Measurements from ENCODE around the gene RNPEPL1. TPM values are rescaled to one million over a fixed set of nuclear protein-coding genes. Genes with fewer than 3 reads are reported as not detected.
"Not testable (repeated sequence)": the region's sequence is repeated elsewhere in the genome, so short reads cannot be mapped to it uniquely, and the experiment has no call there.

RNPEPL1 gene
- polyA plus RNA-seq, 1 donor: 35.0 TPM

DNA sequence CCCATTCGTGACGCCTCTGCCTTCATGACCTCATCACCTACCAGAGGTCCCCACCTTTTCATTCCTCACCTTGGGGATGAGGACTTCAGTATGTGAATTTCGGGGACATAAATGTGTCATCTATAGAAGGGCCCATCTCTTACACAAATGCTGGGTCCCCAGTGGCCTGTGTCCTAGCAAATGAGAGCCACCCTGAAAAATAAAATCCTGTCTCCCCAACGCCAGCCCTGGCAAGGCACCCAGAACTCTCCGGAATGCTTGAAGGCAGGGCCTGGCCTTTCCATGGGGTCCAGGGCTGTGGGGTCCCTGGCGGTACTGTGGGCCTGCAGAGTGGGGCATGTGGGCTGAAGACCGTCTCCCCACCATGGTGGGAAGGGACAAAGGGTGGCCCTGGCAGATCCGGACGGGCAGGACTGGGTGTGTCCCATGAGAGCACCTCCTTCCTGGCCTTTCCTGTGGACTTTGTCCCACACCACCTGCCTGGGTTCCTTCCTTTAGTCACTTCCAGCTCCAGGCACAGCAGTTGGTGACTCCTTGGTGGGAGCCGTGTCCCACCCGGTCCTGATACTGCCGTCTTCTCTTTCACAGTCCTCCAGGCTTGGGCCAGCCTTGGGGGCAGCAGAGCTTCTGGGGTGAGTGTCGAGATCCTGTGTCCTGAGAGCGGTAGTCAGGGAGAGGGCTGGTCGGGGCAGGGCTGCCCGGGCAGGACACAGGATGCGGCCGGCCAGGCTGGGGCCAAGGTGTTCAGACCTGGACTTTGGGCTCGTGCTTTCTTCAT is 36.8 kb downstream of the RNPEPL1 start:
- DNase-seq: no peak

DNA sequence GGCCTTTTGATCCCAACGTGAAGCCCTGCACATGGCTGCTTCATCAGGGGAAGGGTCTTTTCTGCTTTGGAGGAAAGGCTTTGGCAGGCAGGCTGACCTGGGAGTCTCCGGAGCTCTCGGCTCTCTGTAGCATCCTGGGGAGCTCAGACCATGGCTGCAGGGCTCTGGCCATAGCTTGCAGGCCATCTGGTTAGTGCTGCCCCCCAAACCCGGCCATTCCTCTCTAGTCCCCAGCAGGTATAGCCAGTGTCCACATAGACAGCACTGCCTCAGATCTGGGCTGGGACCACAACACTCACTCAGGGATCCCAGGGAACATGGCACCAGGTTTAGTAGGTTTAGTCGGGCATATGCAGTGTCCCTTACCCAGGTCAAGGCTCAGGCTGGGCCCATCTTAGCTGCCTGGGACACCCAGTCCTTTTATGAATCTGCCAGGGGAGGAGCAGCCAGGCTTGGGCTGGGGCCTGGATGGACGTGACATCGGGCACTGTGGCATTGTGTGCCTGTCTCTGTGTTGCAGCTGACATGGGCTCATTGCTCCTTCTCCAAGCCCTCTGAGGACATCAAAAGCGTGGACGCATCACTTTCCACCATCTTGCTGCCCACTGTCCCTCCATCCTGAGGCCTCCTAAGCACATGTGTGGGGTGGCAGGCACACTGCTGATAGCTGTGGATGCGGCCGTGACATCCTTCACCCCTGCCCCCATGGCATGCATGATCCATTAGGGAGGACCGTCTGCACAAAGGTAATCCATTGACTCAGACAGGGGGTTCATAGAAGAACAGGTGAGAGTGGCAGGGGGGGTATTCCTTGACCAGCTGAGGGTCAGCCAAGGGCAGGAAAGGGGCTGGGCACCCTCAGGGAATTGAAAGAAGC is 37.8 kb downstream of the RNPEPL1 start:
- DNase-seq: no peak

DNA sequence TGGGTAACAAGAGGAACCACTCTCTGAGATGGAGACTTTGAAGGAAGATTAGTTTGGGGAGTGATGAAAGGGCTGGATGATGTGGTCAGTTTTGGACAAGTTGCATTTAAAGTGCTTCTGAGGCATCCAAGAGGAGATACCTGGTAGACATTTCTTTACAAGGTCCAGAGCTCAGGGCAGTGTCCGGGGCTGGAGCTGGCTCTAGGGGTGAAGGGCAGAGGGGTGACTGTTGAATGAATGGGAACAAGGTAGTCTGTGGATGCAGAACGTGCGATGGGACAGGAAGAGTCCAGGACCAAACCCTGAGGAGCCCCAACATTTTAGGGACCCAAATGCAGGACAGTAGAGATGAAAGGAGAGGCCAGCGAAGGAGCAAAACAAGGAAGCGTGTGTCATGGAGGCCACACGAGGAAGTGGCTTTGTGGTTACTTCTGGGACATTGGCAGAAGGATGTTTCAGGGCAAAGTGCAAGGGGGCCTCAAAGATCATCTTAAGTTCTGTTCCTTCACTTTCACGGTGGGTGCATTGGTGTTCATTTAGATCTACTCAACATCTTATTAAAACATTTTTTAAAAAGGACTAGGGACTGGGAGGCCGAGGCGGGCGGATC is 43.4 kb downstream of the RNPEPL1 start:
- DNase-seq: no peak

DNA sequence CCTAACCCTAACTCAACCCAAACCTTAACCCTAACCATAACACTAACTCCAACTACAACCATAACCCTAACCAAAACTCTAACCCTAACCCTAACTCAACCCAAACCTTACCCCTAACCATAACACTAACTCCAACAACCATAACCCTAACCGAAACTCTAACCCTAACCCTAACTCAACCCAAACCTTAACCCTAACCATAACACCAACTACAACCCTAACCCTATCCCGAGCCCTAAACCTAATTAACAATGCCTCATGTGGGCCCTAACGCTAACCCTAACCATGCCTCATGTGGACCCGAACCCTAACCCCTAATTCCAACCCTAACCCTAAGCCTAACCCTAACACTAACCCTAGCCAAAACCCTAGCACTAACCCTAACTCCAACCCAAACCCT is 45.5 kb downstream of the RNPEPL1 start:
- no peak for DNase-seq

DNA sequence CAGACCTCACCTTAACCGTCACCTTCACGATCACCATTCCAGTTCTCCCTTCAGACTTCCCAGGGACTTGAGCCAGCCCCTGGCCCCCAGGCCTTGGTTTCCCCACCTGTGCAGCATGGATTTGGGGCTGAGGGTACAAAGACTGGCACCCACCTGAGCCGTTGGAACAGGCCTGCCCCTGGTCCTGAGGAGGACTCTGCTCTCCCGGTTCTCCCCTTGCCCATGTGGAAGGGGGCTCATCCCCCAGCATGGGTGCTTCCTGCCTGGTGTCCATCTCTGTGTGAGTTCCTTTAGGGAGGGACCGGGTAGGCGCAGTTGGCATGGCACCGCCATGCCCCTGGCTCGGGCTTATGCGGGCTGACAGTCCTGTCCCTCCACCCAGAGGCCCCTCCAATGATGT is 46.1 kb downstream of the RNPEPL1 start:
- no peak for DNase-seq

DNA sequence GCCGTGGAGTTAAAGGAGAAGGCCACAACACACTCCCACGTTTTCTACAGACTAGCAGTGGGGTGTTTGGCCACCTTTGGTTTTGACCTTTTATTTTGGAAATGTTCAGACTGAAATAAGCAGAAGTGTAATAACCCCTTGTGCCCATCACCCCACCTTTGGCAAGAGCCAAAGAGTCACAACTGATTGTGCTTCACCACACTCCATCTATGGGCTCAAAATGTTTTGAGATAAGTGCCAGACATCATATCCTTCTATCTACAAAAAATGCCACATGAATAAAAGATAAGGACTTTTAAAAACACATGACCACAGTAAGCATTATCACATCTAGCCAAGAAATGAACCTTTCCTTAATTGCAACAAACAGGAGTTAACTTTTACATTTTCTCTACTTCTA is 47.1 kb downstream of the RNPEPL1 start:
- no peak for DNase-seq

DNA sequence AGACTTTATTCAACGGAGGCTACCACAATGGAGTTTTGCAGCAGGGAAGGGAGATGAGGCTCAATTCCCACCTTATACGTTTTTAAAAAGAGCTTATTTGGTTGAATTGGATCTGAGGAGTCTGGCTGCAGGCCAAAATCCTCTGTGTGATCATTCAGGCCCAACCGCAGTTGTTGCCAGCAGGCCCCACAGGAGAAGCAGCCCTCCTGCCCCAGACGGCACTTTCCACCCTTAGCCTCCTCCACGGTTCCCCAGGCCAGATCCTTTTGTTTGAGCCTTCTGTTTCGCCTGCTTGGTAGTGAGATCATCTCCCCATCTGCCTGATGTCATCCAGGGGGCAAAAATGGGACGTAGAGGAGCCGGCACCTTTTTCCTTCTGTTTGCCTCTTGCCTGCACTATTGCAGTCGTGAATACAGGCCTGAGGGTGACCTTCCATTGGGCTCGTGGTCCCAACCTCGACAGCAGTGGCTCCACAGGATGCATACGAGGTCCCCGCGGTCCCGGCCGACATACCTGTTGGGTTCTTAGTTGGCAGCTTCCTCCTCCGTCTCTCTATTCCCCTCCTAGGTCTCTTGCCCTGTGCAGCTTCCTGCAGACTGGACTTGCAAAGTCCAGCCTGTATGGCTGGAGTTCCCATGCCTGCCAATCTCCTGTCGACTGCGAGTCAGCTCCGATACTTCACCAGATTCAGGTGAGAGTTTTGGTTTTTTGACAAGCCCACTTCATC is 47.7 kb downstream of the RNPEPL1 start:
- no peak for DNase-seq

DNA sequence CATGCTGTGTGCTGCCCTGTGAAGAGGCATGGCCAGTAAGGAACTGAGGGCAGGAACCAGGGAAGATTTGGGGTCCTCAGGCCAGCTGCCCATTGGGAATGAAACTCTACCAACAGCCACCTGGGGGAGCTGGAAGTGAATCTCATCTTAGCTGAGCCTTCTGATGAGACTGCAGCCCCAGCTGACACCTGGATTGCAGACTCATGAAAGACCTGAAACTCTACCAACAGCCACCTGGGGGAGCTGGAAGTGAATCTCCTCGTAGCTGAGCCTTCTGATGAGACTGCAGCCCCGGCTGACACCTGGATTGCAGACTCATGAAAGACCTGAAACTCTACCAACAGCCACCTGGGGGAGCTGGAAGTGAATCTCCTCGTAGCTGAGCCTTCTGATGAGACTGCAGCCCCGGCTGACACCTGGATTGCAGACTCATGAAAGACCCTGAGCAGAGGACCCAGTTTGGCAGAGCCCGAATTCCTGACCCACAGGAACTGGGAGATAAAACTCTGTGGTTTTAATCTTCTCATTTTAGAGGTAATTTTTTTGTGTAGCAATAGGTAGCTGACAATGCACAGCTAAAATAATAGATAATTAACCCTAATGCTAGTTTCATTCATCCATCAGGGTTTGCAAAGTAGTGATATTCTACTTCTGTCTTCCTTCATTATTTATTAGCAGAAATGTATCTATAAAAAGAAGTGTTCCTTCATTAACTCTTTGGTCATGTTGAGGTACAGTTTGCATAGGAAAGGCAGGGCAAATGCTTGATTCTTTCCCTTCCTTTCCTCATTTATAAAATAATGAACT is 48.8 kb downstream of the RNPEPL1 start:
- not testable (repeated sequence) for DNase-seq

DNA sequence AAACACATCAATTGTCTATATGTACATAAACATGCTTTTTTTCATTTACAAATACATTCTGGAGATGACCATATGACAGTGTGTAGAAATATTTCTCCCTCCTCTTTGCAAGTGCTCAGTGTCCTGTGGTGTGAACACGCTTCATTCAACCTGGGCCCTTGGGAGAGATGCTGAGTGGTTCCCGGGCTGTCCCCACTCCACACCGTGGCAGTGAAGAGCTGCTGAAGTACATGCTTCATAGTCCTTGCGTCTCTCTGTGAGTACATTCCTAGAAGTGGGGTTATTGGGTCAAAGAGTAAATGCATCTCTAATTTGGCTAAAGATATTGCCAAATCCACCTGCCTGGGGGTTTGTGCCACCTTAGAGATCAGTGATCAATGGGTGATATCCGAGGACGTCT is 50.5 kb downstream of the RNPEPL1 start:
- no peak for DNase-seq

DNA sequence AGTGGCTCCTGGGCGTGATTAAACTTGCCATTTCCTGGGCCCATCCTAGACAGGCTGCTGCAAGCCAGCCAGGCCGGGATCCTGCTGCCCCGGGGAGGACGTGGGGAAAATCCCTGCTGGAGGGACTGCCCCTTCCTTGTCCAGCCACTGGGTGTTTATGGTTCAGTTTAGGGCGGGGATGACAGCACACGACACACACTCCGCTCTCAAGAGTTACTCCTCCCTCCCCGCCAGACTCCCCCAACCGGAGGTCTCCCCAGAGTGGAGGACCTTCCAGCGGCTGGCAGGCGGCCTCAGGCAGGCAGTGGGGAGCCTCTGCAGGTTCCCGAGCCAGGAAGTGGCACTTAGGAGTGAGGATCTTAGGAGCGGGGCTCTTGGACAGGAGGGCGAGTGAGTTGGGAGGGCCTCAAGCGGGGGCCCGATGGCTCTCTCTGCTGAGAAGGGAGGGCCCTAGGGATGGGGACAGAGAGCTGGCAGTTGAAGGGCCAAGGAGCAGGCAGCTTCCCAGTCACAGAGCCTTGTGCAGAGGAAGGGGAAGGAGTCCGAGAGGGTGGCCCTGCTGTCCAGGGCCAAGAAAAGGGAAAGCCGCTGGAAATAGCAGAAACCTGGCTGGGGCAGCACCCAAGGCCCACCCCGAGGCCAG is 51.3 kb downstream of the RNPEPL1 start:
- no peak for DNase-seq

DNA sequence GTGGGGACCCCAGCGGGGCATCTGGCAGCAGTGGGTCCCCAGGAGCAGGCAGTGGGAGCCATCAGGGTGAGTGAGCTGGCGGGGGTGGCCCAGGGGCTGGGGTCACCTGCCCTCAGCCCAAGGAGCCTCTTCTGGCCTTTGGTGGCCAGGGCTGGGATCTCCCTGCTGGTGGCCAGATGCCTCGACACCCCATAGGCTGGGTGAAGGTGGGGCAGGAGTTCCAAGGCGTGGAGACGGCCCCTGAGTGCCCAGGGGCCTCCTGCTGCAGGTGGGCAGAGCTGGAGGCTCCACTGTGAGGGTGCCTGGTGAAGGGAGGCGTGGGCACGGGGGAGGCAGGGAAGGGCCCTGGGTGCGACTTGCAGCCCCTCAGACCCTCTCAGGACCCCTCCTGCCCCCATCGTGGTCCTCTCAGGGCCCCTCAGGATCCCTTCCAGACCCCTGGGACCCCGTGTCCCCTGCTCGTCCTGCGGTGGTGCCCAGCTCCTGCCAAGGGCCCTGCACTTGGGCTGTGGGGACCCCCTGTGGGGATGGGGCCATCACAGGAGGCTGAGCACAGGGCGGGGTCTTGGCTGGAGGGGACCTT is 52.0 kb downstream of the RNPEPL1 start:
- no peak for DNase-seq

DNA sequence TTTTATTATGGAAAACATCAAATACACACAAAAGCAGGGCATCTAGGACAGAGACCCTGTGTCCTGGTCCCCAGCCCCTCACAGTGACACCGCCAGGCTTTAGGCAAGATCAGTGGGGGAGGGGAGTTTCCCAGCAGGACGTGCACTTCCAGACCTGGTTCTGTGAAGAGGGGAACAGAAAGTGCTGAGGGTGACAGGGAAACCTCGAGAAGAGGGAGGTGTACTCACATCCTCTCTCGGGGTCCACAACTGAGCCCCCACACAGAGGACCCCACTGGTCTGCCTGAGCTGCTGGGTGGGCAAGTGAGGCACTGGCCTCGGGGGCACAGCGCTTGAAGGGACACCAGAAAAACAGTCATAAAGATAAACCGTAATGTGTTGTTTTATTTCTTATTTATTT is 52.6 kb downstream of the RNPEPL1 start:
- no peak for DNase-seq

DNA sequence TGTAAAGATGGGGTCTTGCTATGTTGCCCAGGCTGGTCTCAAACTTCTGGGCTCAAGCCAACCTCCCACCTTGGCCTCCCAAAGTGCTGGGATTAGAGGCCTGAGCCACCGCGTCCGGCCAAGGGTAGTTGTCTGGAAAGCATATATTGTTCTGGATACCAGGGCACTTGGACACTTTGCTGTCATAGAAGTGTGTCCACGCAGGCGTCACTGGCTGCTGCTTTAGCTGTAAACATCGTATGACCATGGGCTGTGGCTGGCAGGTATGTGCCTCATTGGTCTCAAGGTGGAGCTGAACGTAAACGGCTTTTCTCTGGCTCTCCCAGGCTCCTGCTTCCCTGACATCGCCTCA is 53.8 kb downstream of the RNPEPL1 start:
- no peak for DNase-seq

DNA sequence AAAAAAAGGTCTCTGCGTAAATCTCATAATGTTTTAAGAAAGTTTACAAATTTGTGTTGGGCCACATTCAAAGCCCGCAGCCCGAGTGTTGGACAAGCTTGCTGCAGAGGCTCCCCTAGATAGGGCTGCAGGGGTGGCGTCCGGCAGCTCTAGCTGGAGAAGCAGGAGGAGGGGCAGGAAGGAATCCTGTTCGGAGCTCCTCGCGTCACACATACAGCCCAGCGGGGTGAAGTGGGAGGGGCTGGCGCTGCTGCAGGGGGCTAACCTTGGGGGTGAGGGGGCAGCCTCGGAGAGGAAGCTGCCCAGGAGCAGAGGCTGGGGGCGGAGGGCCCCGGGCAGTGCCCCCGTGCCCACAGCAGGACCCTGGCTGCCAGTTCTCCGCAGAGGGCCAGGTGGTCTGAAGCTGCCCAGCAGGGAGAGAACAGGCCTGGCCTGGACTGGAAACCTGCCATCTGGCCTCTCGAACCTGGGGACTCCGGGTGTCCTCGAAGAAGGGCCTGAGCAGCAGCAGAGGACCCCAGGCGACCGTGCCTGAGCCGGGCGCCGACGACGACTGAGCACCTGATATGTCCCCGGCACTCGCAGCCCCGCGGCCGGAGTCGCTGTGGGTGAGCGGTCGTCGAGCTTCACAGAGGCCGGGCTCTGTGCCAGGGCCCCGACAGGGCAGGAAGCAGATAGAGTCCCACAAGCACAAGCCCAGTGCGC is 54.4 kb downstream of the RNPEPL1 start:
- DNase-seq: no peak

DNA sequence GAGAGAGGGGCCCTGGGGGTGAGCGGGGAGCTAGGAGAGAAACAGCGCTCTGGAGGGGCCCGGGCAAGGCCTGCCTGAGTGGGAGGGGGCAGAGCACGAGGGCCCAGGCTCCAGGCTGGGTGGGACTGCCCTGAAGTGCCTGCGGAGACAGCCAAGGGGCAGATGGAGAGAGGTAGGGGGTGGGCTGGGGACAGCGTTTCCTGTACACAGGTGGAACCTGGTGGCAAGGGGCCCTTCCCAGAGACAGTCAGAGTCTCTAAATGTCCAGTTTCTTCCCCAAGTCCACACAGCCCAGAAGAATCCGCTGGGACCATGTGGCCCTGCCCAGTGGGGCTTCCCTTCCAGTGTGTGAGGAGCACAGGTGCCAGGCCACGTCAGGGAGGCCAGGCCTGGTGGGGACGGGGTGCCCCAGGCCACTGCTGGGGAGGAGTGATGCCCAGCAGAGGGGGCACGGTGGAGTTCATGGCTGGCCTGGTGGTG is 55.3 kb downstream of the RNPEPL1 start:
- no peak for DNase-seq

DNA sequence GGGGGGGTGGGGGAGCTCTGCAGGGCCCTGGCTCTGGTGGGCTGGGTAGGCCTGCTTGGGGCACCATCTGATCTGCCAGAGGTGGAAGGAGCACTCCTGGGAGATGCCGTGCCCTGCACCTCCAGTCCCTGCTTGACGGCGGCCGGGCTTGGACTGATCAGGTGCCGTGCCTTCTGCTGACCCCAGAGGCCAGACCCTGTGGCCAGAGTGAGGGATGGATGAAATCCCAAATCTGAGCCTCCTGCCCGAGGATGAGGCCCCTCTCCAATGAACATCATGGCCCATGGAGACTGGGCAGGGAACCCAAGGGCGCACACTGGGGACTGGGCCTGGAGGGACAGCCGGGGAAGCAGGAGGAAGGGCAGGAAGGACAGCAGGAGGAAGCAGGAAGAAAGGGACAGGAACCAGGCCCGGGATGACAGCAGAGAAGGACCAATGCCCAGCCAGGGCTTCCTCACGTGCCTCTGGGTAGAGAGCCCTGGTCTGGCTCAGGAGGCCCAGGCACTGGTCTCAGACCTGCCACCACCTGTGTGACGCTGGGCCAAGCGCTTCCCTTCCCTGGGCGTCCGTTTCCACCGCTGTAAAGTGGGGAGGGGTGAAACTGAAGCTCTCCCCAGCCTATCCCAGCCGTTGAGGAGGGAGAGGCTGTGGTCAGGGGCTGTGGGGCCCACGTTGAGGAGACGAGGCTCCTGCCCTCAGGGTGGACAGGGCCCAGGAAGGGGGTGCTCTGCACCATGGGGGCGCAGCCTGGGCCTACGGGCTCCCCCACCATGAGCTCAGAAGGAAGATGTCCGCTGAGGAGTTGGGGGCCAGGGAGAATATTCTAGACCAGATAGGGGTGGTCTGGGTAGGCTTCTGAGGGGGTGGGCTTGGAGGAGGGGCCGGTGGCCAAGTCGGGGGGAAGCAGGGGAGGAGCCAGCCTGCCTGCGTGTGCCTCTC is 56.0 kb downstream of the RNPEPL1 start:
- no peak for DNase-seq

DNA sequence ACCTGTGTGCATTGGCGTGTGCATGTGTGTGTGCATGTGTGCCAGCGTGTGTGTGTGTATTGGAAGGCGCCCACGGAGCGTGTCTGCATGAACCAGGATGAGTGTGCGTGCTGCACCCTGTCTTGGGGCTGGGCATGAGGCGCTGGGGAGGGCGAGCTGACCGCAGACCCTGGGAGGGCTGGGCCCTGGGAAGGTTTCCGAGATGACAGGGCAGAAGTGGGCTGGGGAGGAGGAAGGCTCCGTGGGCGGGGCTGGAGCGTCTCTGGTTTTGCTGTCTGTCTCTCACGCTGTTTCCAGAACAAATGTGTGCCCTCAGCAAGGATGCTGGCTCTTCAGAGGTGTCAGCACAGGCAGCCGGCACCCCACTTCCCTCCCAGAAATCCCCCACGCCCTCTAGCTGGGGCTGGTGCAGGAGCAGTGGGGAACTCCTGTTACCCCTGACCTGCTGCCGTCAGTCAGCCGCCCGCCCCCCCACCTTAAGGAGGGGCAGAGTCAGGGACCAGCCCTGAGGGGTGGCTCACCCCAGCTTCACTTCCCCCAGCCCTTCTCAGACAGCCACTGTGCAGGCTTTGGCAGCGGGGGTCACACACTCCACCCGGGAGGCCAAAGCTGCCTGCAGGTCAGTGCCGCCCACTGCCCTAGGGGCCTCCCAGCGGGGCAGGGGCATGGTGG is 56.8 kb downstream of the RNPEPL1 start, which contains the start of gene GPR35:
GPR35 (plus strand) TSS at position 531 of the 672 bp plus-strand sequence. CDS start 4,473 bp downstream, outside the sequence.
- no peak for DNase-seq
